GM23338 (cell line): ENCODE measurements around the gene EPC1. TPM values are rescaled to one million over a fixed set of nuclear protein-coding genes. Genes with fewer than 3 reads are reported as not detected.

Source experiments
- ATAC-seq: fragments of 200-7000 bp; cut with Tn5 transposase; 3 replicates; pipeline ENCODE4 v1.9.1; 2020
- DNase-seq: peaks from one replicate; pipeline ENCODE4 v3.0.0-alpha.2; 2015; ENCODE audit warnings: low spot score
- H2AFZ ChIP-seq: fragments of 200-600 bp; sonication (generic); 2 replicates; pipeline ENCODE4 v1.8.0; 2016; ENCODE audit warnings: antibody characterized with exemption, mild to moderate bottlenecking, moderate library complexity
- H3F3A ChIP-seq: fragments of 200-600 bp; sonication (generic); replicated peaks from 2 replicates; pipeline ENCODE4 v1.8.0; 2017; ENCODE audit warnings: antibody characterized with exemption, mixed run types, low read depth
- H3K27ac ChIP-seq: fragments of 200-600 bp; sonication (generic); 2 replicates; pipeline ENCODE4 v1.6.1; 2016; ENCODE audit warnings: low read depth
- H3K27me3 ChIP-seq: fragments of 200-600 bp; sonication (generic); 2 replicates; pipeline ENCODE4 v1.8.0; 2016; ENCODE audit warnings: mild to moderate bottlenecking, mixed run types, moderate library complexity; ENCODE audit not compliant: insufficient read depth
- H3K36me3 ChIP-seq: fragments of 200-600 bp; sonication (generic); 2 replicates; pipeline ENCODE4 v1.8.0; 2016; ENCODE audit warnings: mild to moderate bottlenecking; ENCODE audit not compliant: insufficient read depth
- H3K4me1 ChIP-seq: fragments of 200-600 bp; sonication (generic); 2 replicates; pipeline ENCODE4 v1.8.0; 2016; ENCODE audit warnings: mild to moderate bottlenecking, moderate library complexity; ENCODE audit not compliant: insufficient read depth
- H3K4me2 ChIP-seq: fragments of 200-600 bp; sonication (generic); 2 replicates; pipeline ENCODE4 v1.7.1; 2017; ENCODE audit warnings: mixed run types
- H3K4me3 ChIP-seq: fragments of 200-600 bp; sonication (generic); 2 replicates; pipeline ENCODE4 v1.6.1; 2016; ENCODE audit warnings: mixed run types
- H3K79me2 ChIP-seq: fragments of 200-600 bp; sonication (generic); replicated peaks from 2 replicates; pipeline ENCODE4 v1.8.0; 2017; ENCODE audit warnings: mild to moderate bottlenecking; ENCODE audit not compliant: insufficient read depth
- H3K9me2 ChIP-seq: fragments of 200-600 bp; sonication (generic); 2 replicates; pipeline ENCODE4 v1.8.0; 2017; ENCODE audit not compliant: insufficient read depth
- H4K20me1 ChIP-seq: fragments of 200-600 bp; sonication (generic); replicated peaks from 2 replicates; pipeline ENCODE4 v1.8.0; 2017; ENCODE audit warnings: mild to moderate bottlenecking; ENCODE audit not compliant: insufficient read depth
- H3K27ac Mint-ChIP-seq: 2 replicates; pipeline ENCODE4 v1.8.0; 2020; ENCODE audit warnings: inconsistent platforms, mild to moderate bottlenecking, moderate library complexity, mixed read lengths
- H3K27me3 Mint-ChIP-seq: 3 replicates; pipeline ENCODE4 v1.8.0; 2022; ENCODE audit warnings: low read depth, mild to moderate bottlenecking, moderate library complexity, mixed read lengths, inconsistent platforms; ENCODE audit not compliant: insufficient read depth, poor library complexity
- H3K36me3 Mint-ChIP-seq: 3 replicates; pipeline ENCODE4 v1.8.0; 2021; ENCODE audit warnings: low read depth, mild to moderate bottlenecking, inconsistent platforms, moderate library complexity, mixed read lengths
- H3K4me1 Mint-ChIP-seq: 3 replicates; pipeline ENCODE4 v1.8.0; 2020; ENCODE audit warnings: mild to moderate bottlenecking, inconsistent platforms, mixed read lengths
- H3K4me3 Mint-ChIP-seq: 3 replicates; pipeline ENCODE4 v1.8.0; 2021; ENCODE audit warnings: moderate library complexity, mild to moderate bottlenecking, inconsistent platforms, mixed read lengths
- H3K9me3 Mint-ChIP-seq: 3 replicates; pipeline ENCODE4 v1.8.0; 2020; ENCODE audit warnings: moderate library complexity, mild to moderate bottlenecking, inconsistent platforms, mixed read lengths
- CREB1 ChIP-seq: fragments of 250-450 bp; sonication (Bioruptor Pico); IDR thresholded peaks from 2 replicates; pipeline ENCODE4 v1.5.0; 2020; ENCODE audit warnings: low read depth, mild to moderate bottlenecking, moderate library complexity
- CTCF ChIP-seq, 2 experiments: fragments of 200-600 bp in 1 of 2; sonication (generic) in 1 of 2; conservative IDR thresholded peaks; 2 replicates each; pipeline versions ENCODE4 v1.5.1 to v1.6.1; 2016 to 2017; ENCODE audit warnings: antibody characterized with exemption in 2 of 2, low read depth in 2 of 2, mild to moderate bottlenecking in 2 of 2, moderate library complexity in 1 of 2
- ETS1 ChIP-seq: IDR thresholded peaks from 2 replicates; pipeline ENCODE4 v1.6.1; 2016; ENCODE audit warnings: antibody characterized with exemption
- EZH2 ChIP-seq: fragments of 200-600 bp; sonication (generic); IDR thresholded peaks from one replicate; pipeline ENCODE4 v1.8.0; 2017; ENCODE audit warnings: antibody characterized with exemption, mild to moderate bottlenecking, low read depth; ENCODE audit not compliant: unreplicated experiment
- EZH2phosphoT487 ChIP-seq: fragments of 200-600 bp; sonication (generic); IDR thresholded peaks from one replicate; pipeline ENCODE4 v1.8.1; 2018; ENCODE audit warnings: antibody characterized with exemption; ENCODE audit not compliant: unreplicated experiment
- JUNB ChIP-seq: IDR thresholded peaks from one replicate; pipeline ENCODE4 v1.6.1; 2016; ENCODE audit warnings: antibody characterized with exemption; ENCODE audit not compliant: unreplicated experiment
- NANOG ChIP-seq: IDR thresholded peaks from 2 replicates; pipeline ENCODE4 v1.6.1; 2016; ENCODE audit warnings: antibody characterized with exemption, borderline replicate concordance
- POLR2AphosphoS5 ChIP-seq: IDR thresholded peaks from 2 replicates; pipeline ENCODE4 v1.6.1; 2016; ENCODE audit warnings: antibody characterized with exemption, low read depth
- REST ChIP-seq: IDR thresholded peaks from one replicate; pipeline ENCODE4 v1.6.1; 2018; ENCODE audit warnings: antibody characterized with exemption; ENCODE audit not compliant: unreplicated experiment
- STAT1 ChIP-seq: IDR thresholded peaks from one replicate; pipeline ENCODE4 v1.6.1; 2016; ENCODE audit warnings: antibody characterized with exemption; ENCODE audit not compliant: unreplicated experiment
- ZNF114 ChIP-seq: fragments of 250-450 bp; sonication (Bioruptor Pico); IDR thresholded peaks from 2 replicates; pipeline ENCODE4 v1.5.0; 2020; ENCODE audit warnings: mild to moderate bottlenecking, moderate library complexity
- ZNF331 ChIP-seq: fragments of 250-450 bp; sonication (Bioruptor Pico); IDR thresholded peaks from 2 replicates; pipeline ENCODE4 v1.5.0; 2020; ENCODE audit warnings: low read depth, mild to moderate bottlenecking, moderate library complexity
- ZNF462 ChIP-seq: fragments of 250-450 bp; sonication (Bioruptor Pico); IDR thresholded peaks from 2 replicates; pipeline ENCODE4 v1.5.0; 2020; ENCODE audit warnings: mild to moderate bottlenecking, moderate library complexity
- polyA plus RNA-seq: library from polyadenylated mRNA; unstranded; fragments of >200 nt; fragmentation: Nextera tagmentation; extraction: Ambion mirVana; gene quantifications from 2 replicates; pipeline ENCODE4 v1.2.1, GENCODE V29; 2016
- total RNA-seq: library from RNA; depleted of rRNA; stranded (reverse); fragments of >200 nt; shearing (Covaris generic); gene quantifications from 2 replicates; pipeline ENCODE4 v1.2.3, GENCODE V29; 2014

The EPC1 gene
- total and polyA plus RNA-seq, 2 experiments from 2014 or later: 24.1 to 25.9 TPM

GRCh38 chr10:32390193-32390592, 43.2 kb upstream of the EPC1 start:
- no peaks in the 10 kb centered on the region for H3K27me3 Mint-ChIP-seq

More at GRCh38 chr10:32390193-32390592, 43.2 kb upstream of the EPC1 start:
- Mint-ChIP-seq H3K4me1 (no peaks in the 10 kb centered on the region), H3K4me3 (no peak overlapping the region), H3K36me3 (no peaks in the 10 kb centered on the region), H3K9me3 (no peaks in the 10 kb centered on the region), H3K27ac (no peak overlapping the region)
- H3K4me1 ChIP-seq: no peaks in the 10 kb centered on the region
- no peaks in the 10 kb centered on the region for H3K79me2 ChIP-seq
- H3K27ac ChIP-seq: no peak overlapping the region
- H3K36me3 ChIP-seq: no peaks in the 10 kb centered on the region
- H4K20me1 ChIP-seq: no peaks in the 10 kb centered on the region; the same call in 1 of the 2 replicates
- H3K27me3 ChIP-seq: no peaks in the 10 kb centered on the region
- DNase-seq (no peak), ATAC-seq (no peak)
- no peak for TF ChIP-seq EZH2phosphoT487
- no peak for TF ChIP-seq CREB1
- TF ChIP-seq EZH2: no peak
- no peak for TF ChIP-seq JUNB
- TF ChIP-seq ZNF331 (CRISPR knock-in tag): no peak
- TF ChIP-seq ZNF462: no peak
- no peak for TF ChIP-seq POLR2AphosphoS5
- TF ChIP-seq NANOG: no peak
- no peak for TF ChIP-seq ETS1
- TF ChIP-seq CTCF (conservative IDR thresholded peaks at IDR 0.05; ENCODE audit: low read depth in 2 of 2): no peak
- no peak for TF ChIP-seq ZNF114
- TF ChIP-seq REST: no peak
- TF ChIP-seq STAT1: no peak
- H3F3A ChIP-seq: no peaks in the 10 kb centered on the region
- H3K9me2 ChIP-seq: no peaks in the 10 kb centered on the region
- H3K4me2 ChIP-seq: no peak overlapping the region
- peak overlapping the region; percentile 72 for H2AFZ ChIP-seq
- no peak overlapping the region for H3K4me3 ChIP-seq
